HG03457 (cell line): Measurements from ENCODE around the gene WDFY1.

ENCODE experiments used
- ATAC-seq: cut with Tn5 transposase; IDR thresholded peaks from one replicate; pipeline ENCODE4 v1.9.1; 2021; ENCODE audit warnings: moderate number of reproducible peaks; ENCODE audit not compliant: unreplicated experiment

Gene WDFY1

GRCh38 chr2:223865124-223865523, 80.0 kb downstream of the WDFY1 start:
- no peak for ATAC-seq

- no peak for ATAC-seq
These were observed 81.6 kb downstream of the WDFY1 start for GRCh38 chr2:223863491-223863890.

GRCh38 chr2:223860809-223861738, 84.1 kb downstream of the WDFY1 start:
- ATAC-seq, result no peak

GRCh38 chr2:223859070-223859469, 86.1 kb downstream of the WDFY1 start:
- ATAC-seq, result no peak

- ATAC-seq, result no peak
These were observed 88.6 kb downstream of the WDFY1 start for GRCh38 chr2:223856584-223856983.

DNA sequence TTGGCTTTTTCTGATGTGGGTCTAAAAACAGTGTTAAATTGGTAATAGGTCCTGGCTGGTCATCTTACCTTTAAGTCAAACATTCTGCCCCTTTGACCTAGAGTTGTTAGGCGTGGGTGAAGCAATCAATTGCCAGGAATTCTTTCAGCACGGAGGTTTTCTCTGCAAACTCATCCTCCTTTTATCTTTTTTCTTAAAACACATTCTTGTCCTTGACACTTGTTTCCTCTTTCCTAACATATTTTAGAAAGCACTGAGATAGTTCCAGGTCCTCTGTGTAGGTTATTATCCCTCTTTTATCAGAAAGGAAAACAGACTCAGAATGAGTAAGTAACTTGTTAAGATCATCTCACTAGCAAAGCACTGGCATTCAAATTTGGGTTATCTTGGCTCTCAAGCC, 89.1 kb downstream of the WDFY1 start:
- ATAC-seq, result no peak

DNA sequence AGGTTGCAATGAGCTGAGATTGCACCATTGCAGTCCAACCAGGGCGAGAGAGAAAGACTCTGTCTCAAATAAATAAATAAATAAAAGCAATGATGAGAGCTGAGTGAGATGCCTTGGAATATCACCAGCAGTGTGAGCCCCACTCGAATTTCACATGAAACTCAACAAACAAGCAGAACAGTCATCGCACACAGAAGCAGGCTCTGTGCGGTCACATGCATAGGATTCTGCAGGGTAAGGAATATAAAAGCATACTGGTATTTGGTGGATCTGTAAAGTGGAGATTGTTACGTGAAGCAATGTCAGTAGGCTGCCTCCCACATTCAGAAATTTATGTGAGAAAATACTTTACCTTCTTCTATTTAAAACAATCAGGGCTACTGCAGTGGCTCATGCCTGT, 89.7 kb downstream of the WDFY1 start:
- ATAC-seq, result no peak

GRCh38 chr2:223854741-223855140, 90.4 kb downstream of the WDFY1 start:
- ATAC-seq, result no peak

DNA sequence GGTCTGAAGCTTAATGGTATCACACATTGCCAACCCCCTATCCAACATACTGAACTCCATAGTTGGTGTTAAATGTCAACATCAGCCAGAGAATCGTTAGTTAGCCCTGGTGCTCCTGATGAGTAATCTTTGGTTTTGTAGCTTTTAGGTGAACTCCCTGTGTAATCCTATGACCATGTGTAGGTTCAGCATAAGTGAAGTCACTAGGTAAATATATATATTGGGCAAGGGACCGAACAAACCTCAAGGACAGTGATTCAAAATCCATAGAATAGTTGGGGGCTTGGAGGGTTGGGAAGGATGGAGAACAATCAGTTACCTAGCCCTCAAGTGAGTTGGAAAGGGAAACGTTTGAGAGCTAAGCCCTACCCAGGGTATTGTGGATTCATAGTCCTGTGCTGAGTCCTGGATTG, 91.7 kb downstream of the WDFY1 start:
- ATAC-seq, result no peak

- ATAC-seq, result no peak
These were observed 92.8 kb downstream of the WDFY1 start for GRCh38 chr2:223852281-223852795.

DNA sequence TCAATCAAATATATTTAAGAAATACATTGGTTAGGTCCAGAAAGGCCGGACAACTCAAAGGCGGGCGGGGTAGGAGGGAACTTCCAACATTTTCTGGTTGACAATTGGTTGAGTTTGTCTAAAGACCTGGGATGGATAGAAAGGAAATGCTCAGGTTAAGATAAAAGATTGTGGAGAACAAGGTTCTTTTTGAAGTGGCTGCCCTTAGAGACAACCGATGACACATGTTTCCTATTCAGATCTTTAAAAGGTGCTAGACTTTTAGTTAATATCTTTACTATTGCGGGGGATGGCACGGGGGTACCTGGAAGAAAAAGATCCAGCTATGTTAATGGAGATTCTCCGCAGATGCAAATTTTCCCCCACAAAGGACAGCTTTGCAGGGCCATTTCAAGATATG, 97.7 kb downstream of the WDFY1 start:
- no peak for ATAC-seq

- no peak for ATAC-seq
These were observed 98.6 kb downstream of the WDFY1 start for GRCh38 chr2:223846515-223846914.

DNA sequence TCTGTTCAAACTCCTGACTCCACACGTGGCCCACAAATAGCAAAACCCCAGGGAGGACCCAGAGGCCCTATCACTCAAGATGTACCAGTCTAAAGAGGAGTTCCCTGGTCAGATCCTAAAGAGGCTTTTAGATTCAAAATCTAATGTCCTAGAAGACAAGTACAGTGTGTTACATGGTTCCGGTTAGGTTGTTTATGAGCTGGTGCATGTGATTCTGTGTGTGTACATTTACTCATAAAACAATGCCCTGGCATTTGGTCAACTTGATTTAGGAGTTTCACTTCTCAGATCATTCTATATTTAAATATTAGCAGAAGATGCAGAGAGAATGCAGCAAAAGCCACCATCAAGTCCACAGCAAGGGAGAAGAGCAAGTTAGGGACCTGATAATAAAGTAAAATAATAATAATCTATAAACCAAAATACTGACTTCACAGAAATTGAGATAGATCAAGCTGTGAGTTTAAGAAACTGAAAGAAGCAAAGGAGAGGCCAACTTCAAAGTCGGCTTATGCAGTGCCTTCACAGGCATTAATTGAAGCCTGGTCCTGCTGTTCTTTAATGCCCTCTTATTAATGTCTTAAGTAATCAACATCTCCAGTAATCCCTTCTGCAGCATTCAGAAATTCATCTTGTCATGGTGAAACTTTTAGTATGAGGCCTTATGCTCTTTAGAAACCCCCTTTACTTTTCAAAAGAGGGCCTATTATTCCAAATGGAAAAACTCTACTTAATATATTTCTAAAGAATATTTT, 103.5 kb downstream of the WDFY1 start:
- ATAC-seq, result no peak

- ATAC-seq, result peak; percentile 64
These were observed 107.7 kb downstream of the WDFY1 start, which contains the start of gene AP1S3 for GRCh38 chr2:223837287-223838061. Gene AP1S3, minus strand, starts transcription at chr2:223837582. Its CDS starts 132 bp downstream, at chr2:223837450.

- ATAC-seq, result peak; percentile 42
These were observed 109.2 kb downstream of the WDFY1 start for GRCh38 chr2:223835701-223836532.

- ATAC-seq, result no peak
These were observed 110.7 kb downstream of the WDFY1 start for GRCh38 chr2:223834431-223834830.

DNA sequence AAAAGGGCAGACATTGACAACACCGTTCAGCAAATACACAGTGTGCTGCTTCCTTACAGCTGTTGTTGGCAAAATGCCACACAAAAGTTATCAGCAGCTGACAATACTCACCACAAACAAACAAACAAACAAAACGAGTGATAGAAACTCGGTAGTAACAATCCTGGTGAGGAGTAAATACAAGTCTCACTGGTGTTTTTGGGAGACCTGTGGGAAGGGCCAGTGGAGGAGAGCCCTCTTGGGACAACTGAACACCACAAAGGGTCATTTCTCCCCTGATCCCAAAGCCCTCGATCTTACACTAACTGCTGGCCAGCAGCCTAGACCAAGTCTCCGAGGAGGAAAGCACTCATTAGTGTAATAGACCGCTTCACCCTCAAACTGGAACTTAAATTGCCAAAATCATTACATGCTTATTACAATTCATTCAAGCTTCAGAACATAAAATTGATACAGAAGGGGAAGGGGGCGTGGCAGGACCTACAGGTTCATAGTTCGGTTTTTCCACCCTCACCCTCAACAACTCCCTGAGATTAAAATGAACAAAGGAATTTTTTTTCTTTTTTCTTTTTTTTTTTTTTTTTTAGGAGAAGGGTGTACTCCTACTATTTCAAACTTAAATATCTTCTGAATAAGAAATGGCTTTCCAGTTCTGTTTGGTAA, 112.8 kb downstream of the WDFY1 start:
- no peak for ATAC-seq

DNA sequence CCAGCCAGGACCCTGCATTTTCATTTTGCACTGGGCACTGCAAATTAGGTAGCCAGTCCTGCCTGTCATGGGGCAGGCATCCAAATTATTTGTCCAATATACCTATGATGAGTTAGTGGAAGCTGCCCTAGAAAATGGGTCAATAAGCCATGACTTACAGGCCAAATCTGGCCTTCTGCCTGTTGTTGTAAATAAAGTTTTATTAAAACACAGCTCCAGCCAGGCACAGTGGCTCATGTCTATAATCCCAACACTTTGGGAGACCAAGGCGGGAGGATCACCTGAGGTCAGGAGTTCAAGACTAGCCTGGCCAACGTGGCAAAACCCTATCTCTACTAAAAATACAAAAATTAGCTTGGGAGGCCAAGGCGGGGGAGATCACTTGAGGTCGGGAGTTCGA, 116.0 kb downstream of the WDFY1 start:
- ATAC-seq, result no peak

DNA sequence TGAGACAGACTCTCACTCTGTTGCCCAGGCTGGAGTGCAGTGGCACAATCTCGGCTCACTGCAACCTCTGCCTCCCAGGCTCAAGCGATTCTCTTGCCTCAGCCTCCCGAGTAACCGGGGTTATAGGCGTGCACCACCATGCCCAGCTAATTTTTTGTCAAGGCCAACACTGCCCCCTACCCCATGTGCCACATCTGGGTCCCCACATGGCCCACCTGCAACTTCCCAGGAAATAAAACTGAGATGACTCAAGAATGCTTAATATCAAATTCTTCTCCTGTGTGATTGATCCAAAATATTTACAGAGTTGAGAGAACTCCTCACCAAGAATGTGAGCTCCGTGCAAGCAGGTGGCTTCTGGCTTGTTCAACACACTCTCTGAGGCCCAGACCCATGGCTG, 116.8 kb downstream of the WDFY1 start:
- no peak for ATAC-seq

DNA sequence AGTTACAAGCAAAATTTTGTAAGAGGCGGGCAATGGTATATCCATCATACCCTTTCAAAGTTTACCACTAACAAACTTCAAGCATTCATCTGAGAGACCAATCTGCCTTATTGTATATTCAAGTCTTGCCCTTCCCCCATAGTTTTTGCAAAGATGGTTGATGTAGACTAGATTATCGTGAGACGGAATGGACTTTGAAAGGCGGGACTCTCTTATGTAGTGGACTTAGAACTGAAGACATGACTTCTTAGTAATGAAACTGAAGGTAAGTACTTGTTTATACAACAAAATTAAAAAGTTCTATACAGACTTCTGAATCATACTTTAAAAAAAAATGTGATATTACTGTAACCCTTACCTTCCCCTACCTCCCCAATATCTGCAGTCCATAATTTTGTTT, 118.1 kb downstream of the WDFY1 start:
- no peak for ATAC-seq
